Measurements from ENCODE around the gene MBOAT1. TPM values are rescaled to one million over a fixed set of nuclear protein-coding genes. Genes with fewer than 3 reads are reported as not detected.

Gene MBOAT1
- polyA plus RNA-seq, 3 donors: 6.8 to 59.1 (median 8.1) TPM

GRCh38 chr6:20213271-20213798, 1.1 kb upstream of the MBOAT1 start:
- 47% methylated on average over 7 of the region's 9 CpGs for WGBS (ENCODE audit: insufficient coverage)
- H3K36me3 Mint-ChIP-seq: no peaks in the 10 kb centered on the region
- H3K4me3 Mint-ChIP-seq: peak overlapping the region; percentile 91 to 97
- peak overlapping the region; percentile 77 to 94 (median 92) for H3K4me3 ChIP-seq (replicated peaks in 1 of 3; ENCODE audit: low read depth in 2 of 3, low read length in 3 of 3)
- no peaks in the 10 kb centered on the region for H3K27me3 ChIP-seq (ENCODE audit: control insufficient read depth in 2 of 2, insufficient read depth in 2 of 2, low read length in 2 of 2)
- no peaks in the 10 kb centered on the region for H3K27me3 Mint-ChIP-seq (ENCODE audit: low read depth in 3 of 3)
- H3K9me3 ChIP-seq (replicated peaks in 1 of 2; ENCODE audit: control insufficient read depth in 1 of 2, insufficient read depth in 1 of 2, low read length in 2 of 2): no peaks in the 10 kb centered on the region
- H3K9ac ChIP-seq (ENCODE audit: insufficient read depth, low read length, poor library complexity, severe bottlenecking): peak overlapping the region; percentile 84
- H3K4me1 Mint-ChIP-seq: peaks cover 55% of the 10 kb centered on the region
- no peak for DNase-seq
- H3K4me1 ChIP-seq (ENCODE audit: control insufficient read depth in 1 of 2, insufficient read depth in 2 of 2, low read length in 2 of 2): peaks cover 35 to 50% of the 10 kb centered on the region in 2 donors
- peak overlapping the region; percentile 88 to 89 for H3K27ac ChIP-seq (ENCODE audit: low read depth in 1 of 2, low read length in 2 of 2)
- peak overlapping the region; percentile 88 to 98 (median 97) for H3K27ac Mint-ChIP-seq
- intact Hi-C loops (cut with micrococcal nuclease): loop anchor here in 1 of 2 donors (5.0 to 10.0 kb wide), 2 partner anchors 46 to 89 kb away; no protein-coding TSS in a partner anchor
- H2AFZ ChIP-seq (ENCODE audit: insufficient read depth, low read depth, low read length, poor library complexity, severe bottlenecking): peak overlapping the region; percentile 95
- no peak for TF ChIP-seq CTCF (IDR thresholded peaks at IDR 0.05)
- H3K79me2 ChIP-seq (ENCODE audit: insufficient read depth, low read length): peaks cover 39% of the 10 kb centered on the region
- peak overlapping the region; percentile 95 for H3K4me2 ChIP-seq (replicated peaks; ENCODE audit: extremely low read depth, low read length, poor library complexity, severe bottlenecking)
- no peaks in the 10 kb centered on the region for H3K9me3 Mint-ChIP-seq
- H4K20me1 ChIP-seq (ENCODE audit: insufficient read depth, low read length): peaks cover 4% of the 10 kb centered on the region
- H3K36me3 ChIP-seq (replicated peaks in 1 of 2; ENCODE audit: control insufficient read depth in 1 of 2, insufficient read depth in 2 of 2, low read length in 2 of 2): no peaks in the 10 kb centered on the region

GRCh38 chr6:20211941-20212391, 303 bp downstream of the MBOAT1 start:
- peaks cover 52% of the 10 kb centered on the region for H3K79me2 ChIP-seq (ENCODE audit: insufficient read depth, low read length)
- peak overlapping the region; percentile 84 for H3K9ac ChIP-seq (ENCODE audit: insufficient read depth, low read length, poor library complexity, severe bottlenecking)
- no peak for TF ChIP-seq CTCF (IDR thresholded peaks at IDR 0.05)
- peaks cover 61% of the 10 kb centered on the region for H3K4me1 Mint-ChIP-seq
- H3K9me3 ChIP-seq (replicated peaks in 1 of 2; ENCODE audit: control insufficient read depth in 1 of 2, insufficient read depth in 1 of 2, low read length in 2 of 2): no peaks in the 10 kb centered on the region
- H3K4me3 ChIP-seq (replicated peaks in 1 of 3; ENCODE audit: low read depth in 2 of 3, low read length in 3 of 3): peak overlapping the region; percentile 77 to 94 (median 92)
- H3K9me3 Mint-ChIP-seq: no peaks in the 10 kb centered on the region
- peak overlapping the region; percentile 88 to 89 for H3K27ac ChIP-seq (ENCODE audit: low read depth in 1 of 2, low read length in 2 of 2)
- peaks cover 42 to 58% of the 10 kb centered on the region in 2 donors for H3K4me1 ChIP-seq (ENCODE audit: control insufficient read depth in 1 of 2, insufficient read depth in 2 of 2, low read length in 2 of 2)
- H3K27me3 ChIP-seq (ENCODE audit: control insufficient read depth in 2 of 2, insufficient read depth in 2 of 2, low read length in 2 of 2): no peaks in the 10 kb centered on the region
- under 1% methylated on average over 37 of the region's 37 CpGs for WGBS (ENCODE audit: insufficient coverage)
- peak overlapping the region; percentile 95 for H3K4me2 ChIP-seq (replicated peaks; ENCODE audit: extremely low read depth, low read length, poor library complexity, severe bottlenecking)
- no peaks in the 10 kb centered on the region for H3K36me3 Mint-ChIP-seq
- H4K20me1 ChIP-seq (ENCODE audit: insufficient read depth, low read length): peaks cover 4% of the 10 kb centered on the region
- H3K36me3 ChIP-seq (replicated peaks in 1 of 2; ENCODE audit: control insufficient read depth in 1 of 2, insufficient read depth in 2 of 2, low read length in 2 of 2): no peaks in the 10 kb centered on the region
- H2AFZ ChIP-seq (ENCODE audit: insufficient read depth, low read depth, low read length, poor library complexity, severe bottlenecking): peak overlapping the region; percentile 95
- DNase-seq: no peak
- intact Hi-C loops (cut with micrococcal nuclease): loop anchor here in 1 of 2 donors (5.0 to 10.0 kb wide), 2 partner anchors 45 to 87 kb away; no protein-coding TSS in a partner anchor
- H3K27me3 Mint-ChIP-seq (ENCODE audit: low read depth in 3 of 3): peaks cover 0 to 1% (median 0%) of the 10 kb centered on the region in 3 donors
- H3K4me3 Mint-ChIP-seq: peak overlapping the region; percentile 92 to 98
- peak overlapping the region; percentile 87 to 94 (median 93) for H3K27ac Mint-ChIP-seq
